Liver (tissue), 3 donors: ENCODE results near the gene ARID5A.

Source experiments
- ATF3 ChIP-seq: IDR thresholded peaks from 2 replicates; pipeline ENCODE4 v1.6.1; 2016; ENCODE audit warnings: antibody characterized with exemption
- CTCF ChIP-seq: fragments of 150-350 bp; IDR thresholded peaks from 2 replicates; pipeline ENCODE4 v1.5.1; 2017; ENCODE audit warnings: improper control_type of control experiment, low read depth, low read length; ENCODE audit not compliant: missing input control
- EGR1 ChIP-seq, 2 donors: IDR thresholded peaks; 2 replicates each; pipeline ENCODE4 v1.6.1; 2016 to 2018; ENCODE audit warnings: antibody characterized with exemption in 2 of 2, low read depth in 2 of 2
- FOXA1 ChIP-seq: IDR thresholded peaks from 2 replicates; pipeline ENCODE4 v1.6.1; 2016; ENCODE audit warnings: antibody characterized with exemption
- GABPA ChIP-seq, 2 donors: IDR thresholded peaks in 1 of 2; conservative IDR thresholded peaks in 1 of 2; 2 replicates each; pipeline ENCODE4 v1.6.1; 2016; ENCODE audit warnings: antibody characterized with exemption in 2 of 2, mild to moderate bottlenecking in 1 of 2, moderate library complexity in 1 of 2
- JUND ChIP-seq, 2 donors: IDR thresholded peaks; 2 replicates each; pipeline ENCODE4 v1.6.1; 2016; ENCODE audit warnings: antibody characterized with exemption in 2 of 2
- MAX ChIP-seq: IDR thresholded peaks from 2 replicates; pipeline ENCODE4 v1.6.1; 2016; ENCODE audit warnings: antibody characterized with exemption
- REST ChIP-seq: IDR thresholded peaks from 2 replicates; pipeline ENCODE4 v1.6.1; 2016; ENCODE audit warnings: antibody characterized with exemption, mild to moderate bottlenecking
- SP1 ChIP-seq: IDR thresholded peaks from 2 replicates; pipeline ENCODE4 v1.6.1; 2018; ENCODE audit warnings: antibody characterized with exemption, mild to moderate bottlenecking
- TAF1 ChIP-seq: conservative IDR thresholded peaks from 2 replicates; pipeline ENCODE4 v1.6.1; 2016; ENCODE audit warnings: antibody characterized with exemption, mild to moderate bottlenecking
- YY1 ChIP-seq: IDR thresholded peaks from 2 replicates; pipeline ENCODE4 v1.6.1; 2016; ENCODE audit warnings: antibody characterized with exemption, mild to moderate bottlenecking
- ZBTB33 ChIP-seq: IDR thresholded peaks from 2 replicates; pipeline ENCODE4 v1.6.1; 2016; ENCODE audit warnings: antibody characterized with exemption
- donor health status: healthy.
- donor health status: healthy.

- TF ChIP-seq CTCF (no peak), REST (no peak), TAF1 (no peak), ATF3 (no peak), GABPA (IDR thresholded peaks at IDR 0.05 in 1 of 2, conservative IDR thresholded peaks at IDR 0.05 in 1 of 2) (no peak), MAX (no peak), EGR1 (IDR thresholded peaks at IDR 0.05; ENCODE audit: low read depth in 2 of 2) (no peak), SP1 (no peak), JUND (IDR thresholded peaks at IDR 0.05) (no peak), YY1 (no peak), FOXA1 (no peak), ZBTB33 (no peak)
Observed at GRCh38 chr2:96587843-96588242, 51.3 kb downstream of the ARID5A start.
